GM06990 (cell line): ENCODE data around the gene LRMDA.

Experiments used
- DNase-seq: peaks from one replicate; pipeline ENCODE4 v3.0.0-alpha.2; 2011; ENCODE audit not compliant: insufficient read length; ENCODE audit errors: extremely low read depth
- H3K27me3 ChIP-seq: replicated peaks from 2 replicates; pipeline ENCODE4 v1.6.0; 2011; ENCODE audit warnings: low read length; ENCODE audit not compliant: control insufficient read depth, insufficient read depth
- H3K36me3 ChIP-seq: 2 replicates; pipeline ENCODE4 v1.5.1; 2011; ENCODE audit warnings: low read length; ENCODE audit not compliant: control insufficient read depth, insufficient read depth
- H3K4me3 ChIP-seq: replicated peaks from 2 replicates; pipeline ENCODE4 v1.5.1; 2011; ENCODE audit warnings: low read depth, mild to moderate bottlenecking, control low read depth, low read length
- CTCF ChIP-seq: IDR thresholded peaks from 2 replicates; pipeline ENCODE4 v1.5.1; 2011; ENCODE audit warnings: low read length, control low read depth, mild to moderate bottlenecking, inconsistent platforms; ENCODE audit not compliant: insufficient read depth, poor library complexity, severe bottlenecking

Gene LRMDA

GRCh38 chr10:75443362-75443761, 11.9 kb downstream of the LRMDA start:
- H3K36me3 ChIP-seq, result no peaks in the 10 kb centered on the region
- no peak for DNase-seq
- TF ChIP-seq CTCF, result no peak
- no peaks in the 10 kb centered on the region for H3K27me3 ChIP-seq
- H3K4me3 ChIP-seq, result no peak overlapping the region

- no peak for DNase-seq
- Histone ChIP-seq H3K4me3 (no peak overlapping the region), H3K27me3 (no peaks in the 10 kb centered on the region), H3K36me3 (no peaks in the 10 kb centered on the region)
- no peak for TF ChIP-seq CTCF
Measured at GRCh38 chr10:75444781-75445386, 13.5 kb downstream of the LRMDA start.

DNA sequence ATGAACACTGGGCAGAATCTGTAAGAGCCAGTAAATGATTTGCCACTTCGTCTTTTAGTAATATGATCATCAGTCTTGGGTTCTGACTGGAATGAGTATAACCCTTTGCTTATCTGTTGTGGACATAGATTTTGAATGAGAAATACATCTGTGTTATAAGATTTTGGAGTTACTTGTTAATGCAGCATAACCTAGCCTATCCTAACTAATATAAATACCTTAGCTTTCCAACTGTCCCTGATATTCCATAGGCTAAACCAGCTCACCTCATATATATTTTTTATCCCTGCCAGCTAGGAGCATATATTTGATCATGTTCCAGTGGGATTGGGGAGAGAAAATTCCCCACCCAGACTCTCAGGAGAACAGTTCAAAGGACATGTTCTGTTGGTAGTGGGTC, 15.1 kb downstream of the LRMDA start:
- no peaks in the 10 kb centered on the region for H3K36me3 ChIP-seq
- TF ChIP-seq CTCF, result no peak
- no peaks in the 10 kb centered on the region for H3K27me3 ChIP-seq

GRCh38 chr10:75448166-75448565, 16.7 kb downstream of the LRMDA start:
- no peak for TF ChIP-seq CTCF
- DNase-seq, result no peak

More for the DNA sequence above, 15.1 kb downstream of the LRMDA start:
- DNase-seq, result no peak
- no peak overlapping the region for H3K4me3 ChIP-seq

DNA sequence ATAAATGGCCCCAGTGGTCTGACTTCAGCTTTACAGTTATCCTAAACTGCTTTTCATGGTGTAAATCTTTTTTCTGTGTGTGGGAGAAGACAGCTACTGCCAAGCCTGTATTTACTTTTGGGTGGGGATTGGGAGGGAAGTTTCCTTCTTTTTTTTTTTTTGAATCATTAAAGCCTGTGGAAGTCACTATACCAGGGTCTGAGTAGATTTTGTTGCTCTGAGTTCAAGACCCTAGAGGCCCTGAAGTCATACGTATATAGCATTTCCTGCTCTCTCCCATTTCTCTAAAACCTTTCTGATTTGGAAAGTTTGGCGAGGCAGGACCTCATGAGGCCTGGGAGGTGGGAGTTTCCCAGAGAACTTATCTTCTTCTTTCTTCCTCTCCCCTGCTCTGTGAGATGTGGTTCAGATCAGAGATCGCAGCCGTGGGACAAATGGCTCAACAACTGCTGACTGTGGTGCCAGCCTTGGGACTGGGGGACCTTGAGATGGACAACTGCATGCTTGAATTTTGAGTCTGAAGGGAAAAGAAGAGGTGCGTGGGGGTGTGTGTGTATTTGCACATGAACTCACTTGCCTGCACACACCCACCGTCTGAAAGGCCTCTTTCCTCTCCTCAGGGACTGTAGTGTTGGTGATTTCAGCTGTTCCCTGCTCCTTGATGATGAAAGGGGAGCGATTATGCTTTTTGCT, 18.1 kb downstream of the LRMDA start:
- DNase-seq, result no peak
- Histone ChIP-seq H3K36me3 (no peaks in the 10 kb centered on the region), H3K27me3 (no peaks in the 10 kb centered on the region), H3K4me3 (no peak overlapping the region)
- no peak for TF ChIP-seq CTCF

More at GRCh38 chr10:75448166-75448565, 16.7 kb downstream of the LRMDA start:
- no peaks in the 10 kb centered on the region for H3K27me3 ChIP-seq
- H3K36me3 ChIP-seq, result no peaks in the 10 kb centered on the region
- no peak overlapping the region for H3K4me3 ChIP-seq
